ENCODE results near the gene MRTFA. TPM values are rescaled to one million over a fixed set of nuclear protein-coding genes. Genes with fewer than 3 reads are reported as not detected.

Gene MRTFA
- total RNA-seq, 2 donors from 2014 or later = 71.8 to 129 TPM

DNA sequence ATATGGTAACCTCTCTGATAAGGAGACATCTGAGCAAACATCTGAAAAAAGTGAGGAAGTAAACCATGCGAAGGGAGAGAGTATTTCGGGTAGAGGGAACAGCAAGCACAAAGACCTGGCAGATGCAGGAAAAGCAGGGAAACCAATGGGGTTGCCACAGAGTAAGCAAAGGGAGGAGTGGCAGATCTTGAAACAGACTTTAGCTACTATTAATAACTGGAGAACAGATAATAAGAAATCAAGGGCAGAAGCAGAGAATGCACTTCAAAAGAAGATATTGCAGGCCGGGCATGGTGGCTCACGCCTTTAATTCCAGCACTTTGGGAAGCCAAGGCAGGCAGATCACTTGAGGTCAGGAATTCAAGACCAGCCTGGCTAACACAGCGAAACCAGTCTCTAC, 18.1 kb downstream of the MRTFA start:
- H3K27ac ChIP-seq = no peak overlapping the region
- no peaks in the 10 kb centered on the region for H3K27me3 ChIP-seq (replicated peaks; ENCODE audit: insufficient read depth)
- DNase-seq (ENCODE audit: low spot score) (no peak), ATAC-seq (ENCODE audit: insufficient number of reproducible peaks, low FRiP score, low read depth) (no peak)
- peaks cover 0 to 2% of the 10 kb centered on the region in 2 donors for H3K4me1 ChIP-seq (ENCODE audit: control insufficient read depth in 1 of 2, low read depth in 2 of 2)
- H3K36me3 ChIP-seq = no peaks in the 10 kb centered on the region
- TF ChIP-seq, protein P1, sequence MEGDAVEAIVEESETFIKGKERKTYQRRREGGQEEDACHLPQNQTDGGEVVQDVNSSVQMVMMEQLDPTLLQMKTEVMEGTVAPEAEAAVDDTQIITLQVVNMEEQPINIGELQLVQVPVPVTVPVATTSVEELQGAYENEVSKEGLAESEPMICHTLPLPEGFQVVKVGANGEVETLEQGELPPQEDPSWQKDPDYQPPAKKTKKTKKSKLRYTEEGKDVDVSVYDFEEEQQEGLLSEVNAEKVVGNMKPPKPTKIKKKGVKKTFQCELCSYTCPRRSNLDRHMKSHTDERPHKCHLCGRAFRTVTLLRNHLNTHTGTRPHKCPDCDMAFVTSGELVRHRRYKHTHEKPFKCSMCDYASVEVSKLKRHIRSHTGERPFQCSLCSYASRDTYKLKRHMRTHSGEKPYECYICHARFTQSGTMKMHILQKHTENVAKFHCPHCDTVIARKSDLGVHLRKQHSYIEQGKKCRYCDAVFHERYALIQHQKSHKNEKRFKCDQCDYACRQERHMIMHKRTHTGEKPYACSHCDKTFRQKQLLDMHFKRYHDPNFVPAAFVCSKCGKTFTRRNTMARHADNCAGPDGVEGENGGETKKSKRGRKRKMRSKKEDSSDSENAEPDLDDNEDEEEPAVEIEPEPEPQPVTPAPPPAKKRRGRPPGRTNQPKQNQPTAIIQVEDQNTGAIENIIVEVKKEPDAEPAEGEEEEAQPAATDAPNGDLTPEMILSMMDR (IDR thresholded peaks at IDR 0.05) = no peak
- H3K4me3 ChIP-seq = no peak overlapping the region
- no peaks in the 10 kb centered on the region for H3K9me3 ChIP-seq

DNA sequence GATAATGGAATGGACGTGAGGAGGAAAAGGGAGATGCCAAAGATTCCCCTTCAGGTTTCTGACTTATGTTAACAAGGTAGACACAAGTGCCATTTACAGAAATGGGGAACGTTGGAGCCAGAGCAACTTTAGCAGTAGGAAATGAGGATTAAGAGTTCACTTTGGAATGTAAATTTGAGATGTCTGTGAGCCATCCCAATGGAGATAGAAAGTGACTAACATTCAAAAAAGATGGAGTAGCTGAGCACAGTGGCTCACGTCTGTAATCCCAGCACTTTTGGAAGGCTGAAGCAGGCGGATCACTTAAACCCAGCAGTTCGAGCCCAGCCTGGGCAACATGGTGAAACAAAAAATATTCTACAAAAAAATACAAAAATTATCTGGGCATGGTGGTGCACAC, 19.9 kb downstream of the MRTFA start:
- Histone ChIP-seq H3K27ac (no peak overlapping the region), H3K36me3 (no peaks in the 10 kb centered on the region), H3K4me1 (ENCODE audit: control insufficient read depth in 1 of 2, low read depth in 2 of 2) (peaks cover 2 to 16% of the 10 kb centered on the region in 2 donors), H3K9me3 (no peaks in the 10 kb centered on the region), H3K27me3 (replicated peaks; ENCODE audit: insufficient read depth) (no peaks in the 10 kb centered on the region), H3K4me3 (no peak overlapping the region)
- ATAC-seq (ENCODE audit: insufficient number of reproducible peaks, low FRiP score, low read depth) (no peak), DNase-seq (ENCODE audit: low spot score) (no peak)
- TF ChIP-seq, protein P1 (IDR thresholded peaks at IDR 0.05) = no peak

DNA sequence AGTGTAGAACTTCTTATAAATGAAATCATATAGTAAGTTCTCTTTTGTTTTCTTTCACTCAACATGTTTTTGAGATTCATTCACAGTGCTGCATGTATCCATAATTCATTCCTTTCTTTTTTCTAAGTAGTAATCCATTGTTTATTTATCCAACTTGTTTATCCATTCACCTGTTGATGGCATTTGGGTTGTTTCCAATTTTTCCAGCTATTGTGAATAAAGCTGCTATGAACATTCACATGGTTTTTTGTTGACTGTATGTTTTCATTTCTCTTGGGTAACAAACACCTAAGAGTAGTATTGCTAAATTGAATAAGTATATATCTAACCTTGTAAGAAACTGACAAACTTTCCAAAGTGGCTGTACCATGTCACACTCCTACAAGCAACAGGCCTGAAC, 23.5 kb downstream of the MRTFA start:
- ATAC-seq (ENCODE audit: insufficient number of reproducible peaks, low FRiP score, low read depth) (no peak), DNase-seq (ENCODE audit: low spot score) (no peak)
- TF ChIP-seq, protein P1 (IDR thresholded peaks at IDR 0.05) = no peak
- Histone ChIP-seq H3K36me3 (no peaks in the 10 kb centered on the region), H3K4me3 (no peak overlapping the region), H3K27ac (no peak overlapping the region), H3K27me3 (replicated peaks; ENCODE audit: insufficient read depth) (no peaks in the 10 kb centered on the region), H3K9me3 (no peaks in the 10 kb centered on the region), H3K4me1 (ENCODE audit: control insufficient read depth in 1 of 2, low read depth in 2 of 2) (peaks cover 9 to 28% of the 10 kb centered on the region in 2 donors)

DNA sequence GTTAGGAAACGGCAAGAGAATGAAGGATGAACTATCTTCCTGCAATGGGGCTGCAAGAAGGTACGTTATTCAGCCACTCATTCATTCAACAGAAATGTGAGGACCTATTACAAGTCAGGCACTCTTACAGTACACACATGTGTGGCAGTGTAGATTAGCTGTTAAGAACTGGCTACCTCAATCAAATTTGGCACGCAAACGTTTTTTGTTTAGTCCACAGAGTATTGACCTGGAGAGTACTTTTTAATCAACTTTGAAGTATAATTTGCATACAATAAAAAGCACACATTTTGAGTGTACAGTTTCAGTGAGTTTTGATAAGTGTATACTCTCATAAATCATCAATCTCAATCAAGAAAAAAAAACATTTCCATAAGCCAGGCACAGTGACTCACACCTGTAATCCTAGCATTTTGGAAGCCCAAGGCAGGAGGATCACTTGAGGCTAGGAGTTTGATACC, 24.2 kb downstream of the MRTFA start:
- Histone ChIP-seq H3K27me3 (replicated peaks; ENCODE audit: insufficient read depth) (no peaks in the 10 kb centered on the region), H3K4me3 (no peak overlapping the region), H3K36me3 (no peaks in the 10 kb centered on the region), H3K4me1 (ENCODE audit: control insufficient read depth in 1 of 2, low read depth in 2 of 2) (peaks cover 13 to 28% of the 10 kb centered on the region in 2 donors), H3K27ac (no peak overlapping the region), H3K9me3 (no peaks in the 10 kb centered on the region)
- TF ChIP-seq, protein P1 (IDR thresholded peaks at IDR 0.05) = no peak
- DNase-seq (ENCODE audit: low spot score) (no peak), ATAC-seq (ENCODE audit: insufficient number of reproducible peaks, low FRiP score, low read depth) (no peak)

DNA sequence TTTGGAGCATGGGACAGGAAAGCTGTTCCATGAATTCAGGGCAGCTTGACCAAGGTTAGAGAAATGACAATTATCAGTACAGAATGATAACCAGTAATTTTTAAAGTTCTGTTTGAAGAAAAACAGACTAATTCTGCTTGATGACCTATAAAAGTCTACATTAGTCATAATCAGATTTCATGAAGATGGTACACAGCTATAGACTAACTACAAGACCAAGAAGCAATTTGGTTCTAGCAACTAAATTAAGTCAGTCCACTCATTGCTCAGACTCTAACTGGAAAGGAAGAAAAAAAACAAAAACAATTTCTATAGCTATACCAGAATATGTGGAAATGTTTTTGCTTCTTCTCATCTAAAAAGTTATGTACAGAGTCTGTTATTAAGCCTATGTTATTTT, 24.9 kb downstream of the MRTFA start:
- H3K9me3 ChIP-seq = no peaks in the 10 kb centered on the region
- no peak overlapping the region for H3K4me3 ChIP-seq
- H3K36me3 ChIP-seq = no peaks in the 10 kb centered on the region
- peaks cover 14 to 31% of the 10 kb centered on the region in 2 donors for H3K4me1 ChIP-seq (ENCODE audit: control insufficient read depth in 1 of 2, low read depth in 2 of 2)
- TF ChIP-seq, protein P1 (IDR thresholded peaks at IDR 0.05) = no peak
- ATAC-seq (ENCODE audit: insufficient number of reproducible peaks, low FRiP score, low read depth) = no peak
- no peak for DNase-seq (ENCODE audit: low spot score)
- H3K27me3 ChIP-seq (replicated peaks; ENCODE audit: insufficient read depth) = no peaks in the 10 kb centered on the region
- H3K27ac ChIP-seq = no peak overlapping the region

Measured in thoracic aorta (tissue), 2 donors.